Right atrium auricular region (tissue), 2 donors: ENCODE data around the gene RAPGEF4. TPM values are rescaled to one million over a fixed set of nuclear protein-coding genes. Genes with fewer than 3 reads are reported as not detected.

Experiments used
- DNase-seq: peaks from one replicate; pipeline ENCODE4 v3.0.0-alpha.2; 2019; ENCODE audit warnings: low spot score
- H3K27ac ChIP-seq, 2 donors: fragments of 200-600 bp; sonication (generic); 1 replicate in 1 of 2; 2 replicates in 1 of 2; pipeline ENCODE4 v1.5.1; 2016 to 2019
- H3K27me3 ChIP-seq, 2 donors: fragments of 200-600 bp; sonication (generic); one replicate each; pipeline versions ENCODE4 v1.5.1 to v1.6.0; 2017 to 2019
- H3K36me3 ChIP-seq: fragments of 200-600 bp; sonication (generic); one replicate; pipeline ENCODE4 v1.5.1; 2016
- H3K4me1 ChIP-seq, 2 donors: fragments of 200-600 bp; sonication (generic); one replicate each; pipeline versions ENCODE4 v1.5.1 to v1.6.0; 2017 to 2019
- H3K4me3 ChIP-seq, 2 donors: fragments of 200-600 bp; sonication (generic); 1 replicate in 1 of 2; 2 replicates in 1 of 2; pipeline ENCODE4 v1.5.1; 2017 to 2019; ENCODE audit warnings: mild to moderate bottlenecking in 1 of 2, moderate library complexity in 1 of 2
- H3K9me3 ChIP-seq, 2 donors: fragments of 200-600 bp; sonication (generic); one replicate each; pipeline ENCODE4 v1.5.1; 2019
- CTCF ChIP-seq, 2 donors: fragments of 200-600 bp; sonication (generic); IDR thresholded peaks; one replicate each; pipeline ENCODE4 v1.5.1; 2019; ENCODE audit warnings: antibody characterized with exemption in 2 of 2
- total RNA-seq, 2 donors: library from RNA; depleted of rRNA; stranded (reverse); fragments of >200 nt; gene quantifications; one replicate each; pipeline ENCODE4 v1.1.0, GENCODE V29; 2016

Gene RAPGEF4
- total RNA-seq, 2 donors from 2014 or later: 6.2 to 14.1 TPM

GRCh38 chr2:172945510-172945850 lies 209.8 kb downstream of the RAPGEF4 start:
- H3K27me3 ChIP-seq: no peaks in the 10 kb centered on the region
- no peak overlapping the region for H3K27ac ChIP-seq
- no peaks in the 10 kb centered on the region for H3K9me3 ChIP-seq
- no peak overlapping the region for H3K4me3 ChIP-seq
- TF ChIP-seq CTCF (IDR thresholded peaks at IDR 0.05): no peak
- no peak for DNase-seq
- H3K36me3 ChIP-seq: no peaks in the 10 kb centered on the region
- H3K4me1 ChIP-seq: no peaks in the 10 kb centered on the region

GRCh38 chr2:172947461-172948153 lies 212.0 kb downstream of the RAPGEF4 start:
- Histone ChIP-seq H3K27me3 (no peaks in the 10 kb centered on the region), H3K4me1 (no peaks in the 10 kb centered on the region), H3K36me3 (no peaks in the 10 kb centered on the region), H3K27ac (no peak overlapping the region), H3K4me3 (no peak overlapping the region), H3K9me3 (no peaks in the 10 kb centered on the region)
- no peak for TF ChIP-seq CTCF (IDR thresholded peaks at IDR 0.05)
- no peak for DNase-seq

- DNase-seq: no peak
- Histone ChIP-seq H3K9me3 (no peaks in the 10 kb centered on the region), H3K4me3 (no peak overlapping the region), H3K4me1 (no peaks in the 10 kb centered on the region), H3K36me3 (no peaks in the 10 kb centered on the region), H3K27me3 (no peaks in the 10 kb centered on the region), H3K27ac (no peak overlapping the region)
- no peak for TF ChIP-seq CTCF (IDR thresholded peaks at IDR 0.05)
These were observed 213.9 kb downstream of the RAPGEF4 start for GRCh38 chr2:172949522-172949921.

- no peak for TF ChIP-seq CTCF (IDR thresholded peaks at IDR 0.05)
- H3K27me3 ChIP-seq: no peaks in the 10 kb centered on the region
- no peak overlapping the region for H3K27ac ChIP-seq
- DNase-seq: no peak
- no peaks in the 10 kb centered on the region for H3K4me1 ChIP-seq
- no peaks in the 10 kb centered on the region for H3K36me3 ChIP-seq
- no peak overlapping the region for H3K4me3 ChIP-seq
- no peaks in the 10 kb centered on the region for H3K9me3 ChIP-seq
These were observed 214.9 kb downstream of the RAPGEF4 start for GRCh38 chr2:172950565-172950964.

- Histone ChIP-seq H3K4me1 (no peaks in the 10 kb centered on the region), H3K9me3 (no peaks in the 10 kb centered on the region), H3K27ac (no peak overlapping the region), H3K36me3 (no peaks in the 10 kb centered on the region), H3K4me3 (no peak overlapping the region), H3K27me3 (no peaks in the 10 kb centered on the region)
- no peak for TF ChIP-seq CTCF (IDR thresholded peaks at IDR 0.05)
- no peak for DNase-seq
These were observed 215.9 kb downstream of the RAPGEF4 start for GRCh38 chr2:172951554-172951953.

GRCh38 chr2:172953411-172953810 lies 217.8 kb downstream of the RAPGEF4 start:
- H3K27ac ChIP-seq: no peak overlapping the region
- no peak for DNase-seq
- no peaks in the 10 kb centered on the region for H3K36me3 ChIP-seq
- TF ChIP-seq CTCF (IDR thresholded peaks at IDR 0.05): no peak
- H3K4me3 ChIP-seq: no peak overlapping the region
- no peaks in the 10 kb centered on the region for H3K4me1 ChIP-seq
- H3K9me3 ChIP-seq: no peaks in the 10 kb centered on the region
- no peaks in the 10 kb centered on the region for H3K27me3 ChIP-seq
